Measurements from ENCODE around the gene KRTAP29-1. TPM values are rescaled to one million over a fixed set of nuclear protein-coding genes. Genes with fewer than 3 reads are reported as not detected.

Gene KRTAP29-1
- total RNA-seq, 2 experiments from 2014 or later = not detected

- DNase-seq (ENCODE audit: low spot score) = no peak
- Histone ChIP-seq H2AFZ (ENCODE audit: low read length) (no peak overlapping the region), H3K4me2 (ENCODE audit: low read length) (no peak overlapping the region), H3K9me2 (ENCODE audit: insufficient read depth, low read length) (no peaks in the 10 kb centered on the region), H3K27ac (ENCODE audit: low read depth, low read length, poor library complexity, severe bottlenecking) (no peak overlapping the region), H4K20me1 (ENCODE audit: insufficient read depth, low read length) (no peaks in the 10 kb centered on the region), H3K9me3 (ENCODE audit: low read length) (no peaks in the 10 kb centered on the region), H3K4me3 (ENCODE audit: low read depth, low read length, poor library complexity, severe bottlenecking) (no peak overlapping the region), H3K79me2 (ENCODE audit: insufficient read depth, low read depth, low read length) (no peaks in the 10 kb centered on the region), H3K4me1 (ENCODE audit: insufficient read depth, low read length, poor library complexity, severe bottlenecking) (no peaks in the 10 kb centered on the region), H3K36me3 (ENCODE audit: insufficient read depth, low read length) (no peaks in the 10 kb centered on the region)
- intact Hi-C loops (cut with micrococcal nuclease; ENCODE audit: unreplicated experiment) = no loop called here
- ChIA-PET POLR2A (no interaction called here), CTCF (ENCODE audit: unreplicated experiment) (no interaction called here)
- TF ChIP-seq EZH2phosphoT487 (IDR thresholded peaks at IDR 0.05; ENCODE audit: borderline replicate concordance, low read depth, low read length) = no peak
- TF ChIP-seq CTCF (conservative IDR thresholded peaks at IDR 0.05; ENCODE audit: low read length) = no peak
- no TSS peak for BruUV-seq (replicated peaks)
Measured at GRCh38 chr17:41302981-41303380, 330 bp upstream of the KRTAP29-1 start.

GRCh38 chr17:41301204-41301790, 1.4 kb downstream of the KRTAP29-1 start:
- no peaks in the 10 kb centered on the region for H3K4me1 ChIP-seq (ENCODE audit: insufficient read depth, low read length, poor library complexity, severe bottlenecking)
- BruUV-seq (replicated peaks) = no TSS peak
- TF ChIP-seq CTCF (conservative IDR thresholded peaks at IDR 0.05; ENCODE audit: low read length) = no peak
- no peak for TF ChIP-seq EZH2phosphoT487 (IDR thresholded peaks at IDR 0.05; ENCODE audit: borderline replicate concordance, low read depth, low read length)
- no peaks in the 10 kb centered on the region for H3K79me2 ChIP-seq (ENCODE audit: insufficient read depth, low read depth, low read length)
- no peaks in the 10 kb centered on the region for H3K9me3 ChIP-seq (ENCODE audit: low read length)
- no peak for DNase-seq (ENCODE audit: low spot score)
- no peak overlapping the region for H3K4me3 ChIP-seq (ENCODE audit: low read depth, low read length, poor library complexity, severe bottlenecking)
- no peak overlapping the region for H2AFZ ChIP-seq (ENCODE audit: low read length)
- ChIA-PET CTCF (ENCODE audit: unreplicated experiment) (no interaction called here), POLR2A (no interaction called here)
- H3K9me2 ChIP-seq (ENCODE audit: insufficient read depth, low read length) = no peaks in the 10 kb centered on the region
- H3K36me3 ChIP-seq (ENCODE audit: insufficient read depth, low read length) = no peaks in the 10 kb centered on the region
- no peak overlapping the region for H3K27ac ChIP-seq (ENCODE audit: low read depth, low read length, poor library complexity, severe bottlenecking)
- intact Hi-C loops (cut with micrococcal nuclease; ENCODE audit: unreplicated experiment) = no loop called here
- H3K4me2 ChIP-seq (ENCODE audit: low read length) = no peak overlapping the region
- no peaks in the 10 kb centered on the region for H4K20me1 ChIP-seq (ENCODE audit: insufficient read depth, low read length)

GRCh38 chr17:41298458-41299135, 4.1 kb downstream of the KRTAP29-1 start:
- H3K36me3 ChIP-seq (ENCODE audit: insufficient read depth, low read length) = no peaks in the 10 kb centered on the region
- H3K4me1 ChIP-seq (ENCODE audit: insufficient read depth, low read length, poor library complexity, severe bottlenecking) = no peaks in the 10 kb centered on the region
- no peak overlapping the region for H3K4me3 ChIP-seq (ENCODE audit: low read depth, low read length, poor library complexity, severe bottlenecking)
- no peak for TF ChIP-seq EZH2phosphoT487 (IDR thresholded peaks at IDR 0.05; ENCODE audit: borderline replicate concordance, low read depth, low read length)
- TF ChIP-seq CTCF (conservative IDR thresholded peaks at IDR 0.05; ENCODE audit: low read length) = no peak
- H3K4me2 ChIP-seq (ENCODE audit: low read length) = no peak overlapping the region
- BruUV-seq (replicated peaks) = no TSS peak
- no peak for DNase-seq (ENCODE audit: low spot score)
- no peaks in the 10 kb centered on the region for H4K20me1 ChIP-seq (ENCODE audit: insufficient read depth, low read length)
- intact Hi-C loops (cut with micrococcal nuclease; ENCODE audit: unreplicated experiment) = no loop called here
- H2AFZ ChIP-seq (ENCODE audit: low read length) = no peak overlapping the region
- ChIA-PET POLR2A (no interaction called here), CTCF (ENCODE audit: unreplicated experiment) (no interaction called here)
- no peaks in the 10 kb centered on the region for H3K9me2 ChIP-seq (ENCODE audit: insufficient read depth, low read length)
- H3K27ac ChIP-seq (ENCODE audit: low read depth, low read length, poor library complexity, severe bottlenecking) = no peak overlapping the region
- H3K9me3 ChIP-seq (ENCODE audit: low read length) = no peaks in the 10 kb centered on the region
- no peaks in the 10 kb centered on the region for H3K79me2 ChIP-seq (ENCODE audit: insufficient read depth, low read depth, low read length)

Measured in OCI-LY7 (cell line).